HepG2 (cell line): Measurements from ENCODE around the gene SAMD14.

Experiments
- KDM5B ChIP-seq: sonication (generic); formaldehyde crosslinking; IDR thresholded peaks from 2 replicates; pipeline ENCODE4 v1.4.0; 2020; ENCODE audit warnings: missing genetic modification reagents, mild to moderate bottlenecking, borderline replicate concordance
- MYC ChIP-seq: sonication (generic); formaldehyde crosslinking; IDR thresholded peaks from 2 replicates; pipeline ENCODE4 v1.9.0; 2021; ENCODE audit warnings: missing genetic modification reagents, borderline replicate concordance
- NFKB2 ChIP-seq: sonication (generic); formaldehyde crosslinking; IDR thresholded peaks from 2 replicates; pipeline ENCODE4 v1.4.0; 2020; ENCODE audit warnings: missing genetic modification reagents, borderline replicate concordance
- NR1H2 ChIP-seq: sonication (generic); formaldehyde crosslinking; IDR thresholded peaks from 2 replicates; pipeline ENCODE4 v1.8.1; 2022; ENCODE audit warnings: low read depth, missing genetic modification reagents, borderline replicate concordance
- POLR2A ChIP-seq, 2 experiments: IDR thresholded peaks; 2 replicates each; pipeline ENCODE4 v1.6.1; 2011; ENCODE audit warnings: low read depth in 2 of 2, low read length in 2 of 2, mild to moderate bottlenecking in 1 of 2, moderate library complexity in 1 of 2; ENCODE audit not compliant: insufficient read depth in 1 of 2
- POLR2AphosphoS2 ChIP-seq: IDR thresholded peaks from 2 replicates; pipeline ENCODE4 v1.6.1; 2011; ENCODE audit warnings: low read depth, low read length, improper control_type of control experiment
- RBFOX2 ChIP-seq: fragments of 200-400 bp; formaldehyde crosslinking; IDR thresholded peaks from 2 replicates; pipeline ENCODE4 v1.6.1; 2017; ENCODE audit warnings: low read depth, mild to moderate bottlenecking, low read length
- SUZ12 ChIP-seq: fragments of 150-350 bp; IDR thresholded peaks from 2 replicates; pipeline ENCODE4 v1.6.1; 2014; ENCODE audit warnings: low read depth, low read length
- ZNF138 ChIP-seq: sonication (generic); formaldehyde crosslinking; IDR thresholded peaks from 2 replicates; pipeline ENCODE4 v1.5.0; 2020; ENCODE audit warnings: mild to moderate bottlenecking, low read depth, missing genetic modification reagents
- ZNF335 ChIP-seq: sonication (generic); formaldehyde crosslinking; IDR thresholded peaks from 2 replicates; pipeline ENCODE4 v1.4.0; 2020; ENCODE audit warnings: missing genetic modification reagents
- ZNF547 ChIP-seq: sonication (generic); formaldehyde crosslinking; IDR thresholded peaks from 2 replicates; pipeline ENCODE4 v1.5.1; 2020; ENCODE audit warnings: mild to moderate bottlenecking, missing genetic modification reagents
- ZNF569 ChIP-seq: sonication (generic); formaldehyde crosslinking; IDR thresholded peaks from 2 replicates; pipeline ENCODE4 v1.5.0; 2020; ENCODE audit warnings: mild to moderate bottlenecking, missing genetic modification reagents, moderate library complexity, borderline replicate concordance
- TF ChIP-seq, protein P1 (sequence below): sonication (generic); formaldehyde crosslinking; IDR thresholded peaks from 2 replicates; pipeline ENCODE4 v1.5.0; 2020; ENCODE audit warnings: mild to moderate bottlenecking, missing genetic modification reagents, moderate library complexity
- TF ChIP-seq, protein P2 (sequence below): sonication (generic); IDR thresholded peaks from 2 replicates; pipeline ENCODE4 v1.6.1; 2016; ENCODE audit warnings: low read depth, borderline replicate concordance

DNA sequence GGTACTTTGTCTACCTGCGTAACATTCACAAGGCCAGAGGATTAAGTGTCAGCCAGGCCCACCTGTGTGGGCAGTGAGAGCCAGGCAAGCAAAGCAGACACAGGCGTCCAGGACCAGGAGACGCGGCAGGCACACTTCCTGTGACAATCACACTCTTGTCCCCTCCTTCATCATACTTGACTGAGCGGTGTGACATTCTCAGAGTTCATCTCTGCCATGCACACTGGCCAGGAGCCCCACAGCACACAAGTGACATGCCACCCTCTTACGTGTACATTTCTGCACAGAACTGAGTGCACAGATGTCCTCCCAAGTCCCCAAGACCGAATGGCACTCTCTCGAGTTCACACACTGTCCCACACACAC lies 11.8 kb upstream of the SAMD14 start:
- TF ChIP-seq POLR2A (IDR thresholded peaks at IDR 0.05; ENCODE audit: insufficient read depth in 1 of 2, low read depth in 2 of 2, low read length in 2 of 2) (no peak), ZNF138 (CRISPR knock-in tag) (no peak), NFKB2 (no peak), RBFOX2 (no peak), KDM5B (CRISPR knock-in tag) (no peak), ZNF547 (CRISPR knock-in tag) (no peak), POLR2AphosphoS2 (no peak), MYC (CRISPR knock-in tag) (no peak), ZNF569 (CRISPR knock-in tag) (no peak), NR1H2 (no peak), ZNF335 (CRISPR knock-in tag) (no peak), SUZ12 (no peak)
- TF ChIP-seq, protein P1, sequence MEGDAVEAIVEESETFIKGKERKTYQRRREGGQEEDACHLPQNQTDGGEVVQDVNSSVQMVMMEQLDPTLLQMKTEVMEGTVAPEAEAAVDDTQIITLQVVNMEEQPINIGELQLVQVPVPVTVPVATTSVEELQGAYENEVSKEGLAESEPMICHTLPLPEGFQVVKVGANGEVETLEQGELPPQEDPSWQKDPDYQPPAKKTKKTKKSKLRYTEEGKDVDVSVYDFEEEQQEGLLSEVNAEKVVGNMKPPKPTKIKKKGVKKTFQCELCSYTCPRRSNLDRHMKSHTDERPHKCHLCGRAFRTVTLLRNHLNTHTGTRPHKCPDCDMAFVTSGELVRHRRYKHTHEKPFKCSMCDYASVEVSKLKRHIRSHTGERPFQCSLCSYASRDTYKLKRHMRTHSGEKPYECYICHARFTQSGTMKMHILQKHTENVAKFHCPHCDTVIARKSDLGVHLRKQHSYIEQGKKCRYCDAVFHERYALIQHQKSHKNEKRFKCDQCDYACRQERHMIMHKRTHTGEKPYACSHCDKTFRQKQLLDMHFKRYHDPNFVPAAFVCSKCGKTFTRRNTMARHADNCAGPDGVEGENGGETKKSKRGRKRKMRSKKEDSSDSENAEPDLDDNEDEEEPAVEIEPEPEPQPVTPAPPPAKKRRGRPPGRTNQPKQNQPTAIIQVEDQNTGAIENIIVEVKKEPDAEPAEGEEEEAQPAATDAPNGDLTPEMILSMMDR, result no peak
- TF ChIP-seq, protein P2, sequence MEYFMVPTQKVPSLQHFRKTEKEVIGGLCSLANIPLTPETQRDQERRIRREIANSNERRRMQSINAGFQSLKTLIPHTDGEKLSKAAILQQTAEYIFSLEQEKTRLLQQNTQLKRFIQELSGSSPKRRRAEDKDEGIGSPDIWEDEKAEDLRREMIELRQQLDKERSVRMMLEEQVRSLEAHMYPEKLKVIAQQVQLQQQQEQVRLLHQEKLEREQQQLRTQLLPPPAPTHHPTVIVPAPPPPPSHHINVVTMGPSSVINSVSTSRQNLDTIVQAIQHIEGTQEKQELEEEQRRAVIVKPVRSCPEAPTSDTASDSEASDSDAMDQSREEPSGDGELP, result no peak
